Left renal pelvis (tissue), 4 donors: ENCODE data around the gene RAB3IL1. TPM values are rescaled to one million over a fixed set of nuclear protein-coding genes. Genes with fewer than 3 reads are reported as not detected.
"Not testable (repeated sequence)": the region's sequence is repeated elsewhere in the genome, so short reads cannot be mapped to it uniquely, and the experiment has no call there.

ENCODE experiments used
- DNase-seq, 4 donors: peaks; one replicate each; pipeline ENCODE4 v3.0.0-alpha.2; 2013; ENCODE audit warnings: low read depth in 4 of 4, low spot score in 3 of 4
- polyA plus RNA-seq, 4 donors: library from polyadenylated mRNA; unstranded; fragments of 120-200 nt; gene quantifications; one replicate each; pipeline ENCODE4 v1.2.1, GENCODE V29; 2013; ENCODE audit not compliant: insufficient read length in 4 of 4

RAB3IL1 gene
- polyA plus RNA-seq, 4 donors: 15.8 to 43.9 (median 22.7) TPM

- DNase-seq: not testable (repeated sequence)
Measured at GRCh38 chr11:61953632-61954031, 36.3 kb upstream of the RAB3IL1 start.

GRCh38 chr11:61952882-61953281, 35.5 kb upstream of the RAB3IL1 start:
- no peak for DNase-seq

GRCh38 chr11:61951484-61952135, 34.2 kb upstream of the RAB3IL1 start:
- no peak for DNase-seq

- no peak for DNase-seq
Measured at GRCh38 chr11:61950035-61950547, 32.7 kb upstream of the RAB3IL1 start, which contains the start of gene BEST1. BEST1 (plus strand) TSS chr11:61950351; CDS start chr11:61951807, 1,456 bp downstream.

GRCh38 chr11:61949169-61950034, 32.0 kb upstream of the RAB3IL1 start:
- DNase-seq: no peak

- no peak for DNase-seq
Measured at GRCh38 chr11:61948505-61948904, 31.1 kb upstream of the RAB3IL1 start.

- DNase-seq: no peak
Measured at GRCh38 chr11:61947486-61948210, 30.3 kb upstream of the RAB3IL1 start.

GRCh38 chr11:61946894-61947293, 29.5 kb upstream of the RAB3IL1 start:
- no peak for DNase-seq

- no peak for DNase-seq
Measured at GRCh38 chr11:61945191-61945590, 27.8 kb upstream of the RAB3IL1 start.

- DNase-seq: no peak
Measured at GRCh38 chr11:61940466-61940865, 23.1 kb upstream of the RAB3IL1 start.

- DNase-seq: no peak
Measured at GRCh38 chr11:61935861-61936260, 18.5 kb upstream of the RAB3IL1 start.

- DNase-seq: no peak
Measured at GRCh38 chr11:61930933-61931332, 13.6 kb upstream of the RAB3IL1 start.

- no peak for DNase-seq
Measured at GRCh38 chr11:61928606-61929005, 11.2 kb upstream of the RAB3IL1 start.

- no peak for DNase-seq
Measured at GRCh38 chr11:61927501-61927900, 10.1 kb upstream of the RAB3IL1 start.

- no peak for DNase-seq
Measured at GRCh38 chr11:61926235-61926634, 8.9 kb upstream of the RAB3IL1 start.

- DNase-seq: no peak
Measured at GRCh38 chr11:61925736-61926135, 8.4 kb upstream of the RAB3IL1 start.

- DNase-seq: no peak
Measured at GRCh38 chr11:61924064-61924455, 6.7 kb upstream of the RAB3IL1 start.

- peak in 3 of 4 donors; percentile 14 to 80 (median 76) for DNase-seq
Measured at GRCh38 chr11:61923166-61924063, 6.0 kb upstream of the RAB3IL1 start.

GRCh38 chr11:61922539-61922938, 5.2 kb upstream of the RAB3IL1 start:
- DNase-seq: peak in 1 of 4 donors; percentile 46

- no peak for DNase-seq
Measured at GRCh38 chr11:61921446-61921845, 4.1 kb upstream of the RAB3IL1 start.
